WI38 (cell line): ENCODE measurements around the gene DAPK2.

Source experiments
- H3K4me3 ChIP-seq: 2 replicates; pipeline ENCODE4 v1.5.1; 2011; ENCODE audit warnings: low read depth, mild to moderate bottlenecking, control low read depth, low read length
- CTCF ChIP-seq: IDR thresholded peaks from 2 replicates; pipeline ENCODE4 v1.5.1; 2012; ENCODE audit warnings: low read depth, mild to moderate bottlenecking, control low read depth, low read length

The DAPK2 gene

GRCh38 chr15:63953524-63953923 lies 92.8 kb downstream of the DAPK2 start:
- H3K4me3 ChIP-seq, result no peak overlapping the region
- TF ChIP-seq CTCF, result no peak

GRCh38 chr15:63950911-63951481 lies 95.3 kb downstream of the DAPK2 start:
- no peak for TF ChIP-seq CTCF
- H3K4me3 ChIP-seq, result no peak overlapping the region

- no peak for TF ChIP-seq CTCF
These were observed 97.3 kb downstream of the DAPK2 start for GRCh38 chr15:63948971-63949370.

GRCh38 chr15:63948436-63948835 lies 97.8 kb downstream of the DAPK2 start:
- TF ChIP-seq CTCF, result no peak
- no peak overlapping the region for H3K4me3 ChIP-seq

More at GRCh38 chr15:63948971-63949370, 97.3 kb downstream of the DAPK2 start:
- H3K4me3 ChIP-seq, result no peak overlapping the region

GRCh38 chr15:63947228-63947627 lies 99.1 kb downstream of the DAPK2 start:
- no peak overlapping the region for H3K4me3 ChIP-seq
- no peak for TF ChIP-seq CTCF

- TF ChIP-seq CTCF, result no peak
- H3K4me3 ChIP-seq, result no peak overlapping the region
These were observed 99.7 kb downstream of the DAPK2 start for GRCh38 chr15:63946524-63947065.

- no peak for TF ChIP-seq CTCF
- no peak overlapping the region for H3K4me3 ChIP-seq
These were observed 100.4 kb downstream of the DAPK2 start for GRCh38 chr15:63945838-63946298.
